NCI-H524 (cell line): ENCODE results near the gene CHRNA4.
A peak's percentile ranks its signal among the peaks of the same experiment; 100 is the strongest.

Experiments
- DNase-seq, 2 experiments: peaks; one replicate each; lab custom pipeline; 2025; lab: John Stamatoyannopoulos, UW

CHRNA4 gene

DNA sequence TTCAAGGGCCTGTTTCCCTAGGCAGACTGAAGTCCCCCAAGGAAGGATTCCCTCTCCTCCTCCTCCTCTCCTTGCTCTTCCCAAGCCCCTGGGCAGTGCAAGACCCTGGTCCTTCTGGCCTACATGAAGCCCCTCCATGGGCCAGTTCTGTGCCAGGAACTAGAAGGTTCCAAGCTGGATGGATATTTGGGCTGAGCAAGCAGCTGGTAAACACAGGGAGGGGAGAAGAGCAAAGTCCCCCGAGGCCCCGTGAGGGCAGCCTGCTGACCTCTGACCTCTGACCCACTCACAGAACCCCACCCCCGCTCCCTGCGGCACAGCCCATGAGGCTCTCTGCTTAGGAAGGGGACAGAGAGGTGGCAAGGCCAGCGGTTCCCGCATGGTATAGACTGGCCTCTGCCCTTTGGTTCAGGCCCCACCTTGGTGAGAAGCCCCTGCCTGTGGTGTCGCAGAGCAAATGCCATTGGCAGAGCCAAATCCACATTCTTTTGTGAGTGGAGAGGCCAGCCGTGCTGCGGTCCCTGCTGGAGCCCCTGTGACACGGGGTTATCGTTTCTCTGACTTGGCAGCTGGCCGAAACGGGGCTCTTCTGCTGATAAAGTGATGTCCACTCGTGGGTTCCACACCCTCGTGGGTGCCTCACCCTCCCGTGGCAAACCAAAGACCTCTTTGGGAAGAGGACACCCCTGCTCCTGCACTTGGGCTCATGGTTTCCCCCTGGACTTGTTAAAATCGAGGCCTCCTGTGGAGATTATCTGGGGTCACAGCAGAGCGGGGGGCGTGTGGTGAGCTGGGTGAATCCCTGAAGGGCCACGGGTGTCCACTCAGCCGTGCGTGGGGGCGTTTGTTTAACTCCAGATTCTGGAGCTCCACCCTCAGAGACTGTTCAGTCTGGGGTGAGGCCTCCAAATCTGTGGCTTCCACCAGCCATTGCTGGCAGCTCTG, 2.1 kb upstream of the CHRNA4 start:
- no peak for DNase-seq

DNA sequence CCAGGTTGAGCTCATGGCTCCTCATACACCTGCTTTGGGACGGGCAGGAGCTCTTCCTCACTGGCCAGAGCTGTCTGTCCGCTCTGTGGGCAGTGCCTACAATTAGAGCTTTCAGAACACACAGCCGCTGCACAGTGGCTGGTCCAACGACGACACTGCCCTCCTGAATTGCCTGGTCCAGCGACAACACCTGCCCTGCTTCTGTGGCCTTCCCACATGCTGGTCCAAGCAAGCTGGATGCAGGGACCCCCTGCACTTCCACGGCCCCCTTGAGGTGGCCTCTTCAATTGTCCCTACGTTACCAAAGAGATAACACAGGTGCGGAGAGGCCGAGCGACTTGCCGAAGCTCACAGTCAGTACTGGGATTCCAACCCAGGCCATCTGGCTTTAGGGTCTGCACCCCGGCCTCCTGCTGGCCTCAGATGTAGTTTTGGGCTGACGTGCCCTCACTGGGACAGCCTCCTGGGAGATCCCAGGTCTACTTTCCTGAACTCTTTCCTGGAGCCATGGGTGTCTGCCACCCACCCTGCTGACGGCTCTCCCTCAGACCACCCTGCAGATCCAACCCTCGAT, 1.4 kb upstream of the CHRNA4 start:
- DNase-seq = no peak

DNA sequence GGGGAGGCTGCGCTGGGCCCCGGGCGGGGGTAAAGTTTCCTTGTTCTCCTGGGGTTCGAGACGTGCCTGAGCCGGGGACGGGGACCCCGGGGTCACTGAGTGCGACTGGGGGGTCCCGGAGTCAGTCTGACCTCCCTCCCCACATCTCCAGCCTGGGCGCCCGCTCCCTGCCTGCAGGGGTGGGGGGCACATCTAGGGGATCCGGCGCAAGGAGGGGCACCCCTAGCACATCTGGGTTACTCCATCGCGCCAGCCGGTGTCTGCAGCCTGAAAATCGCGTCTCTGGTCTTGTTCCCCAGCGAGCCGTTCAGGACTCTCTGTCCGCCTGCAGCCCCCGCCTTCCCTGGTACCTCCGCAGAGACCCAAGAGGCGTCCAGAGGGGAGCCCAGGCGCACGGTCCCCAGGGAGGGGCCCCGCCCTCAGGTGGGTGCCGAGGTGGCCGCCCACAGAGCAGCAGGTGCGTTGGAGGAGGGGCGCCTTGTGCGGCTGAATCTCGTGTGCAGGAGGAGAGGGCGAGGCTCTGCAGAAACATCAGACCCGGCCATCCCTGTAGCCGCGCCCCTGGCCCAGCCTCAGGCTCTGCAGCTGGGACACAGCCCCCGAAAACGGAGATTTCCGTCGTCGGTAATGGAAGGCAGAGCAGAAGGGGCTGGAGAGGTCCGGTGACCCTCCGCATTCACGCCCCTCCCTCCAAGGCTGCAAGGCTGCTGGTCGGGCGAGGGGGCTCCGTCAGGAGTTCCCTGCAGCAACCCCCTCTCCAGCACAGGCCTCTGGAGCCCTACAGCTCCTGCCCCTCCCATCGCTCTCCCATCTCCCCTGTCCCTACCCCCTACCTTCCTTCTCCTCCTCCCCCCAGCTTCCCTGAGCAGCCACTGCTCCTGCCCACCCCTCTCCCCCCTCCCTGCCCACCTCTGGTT, 628 bp upstream of the CHRNA4 start:
- DNase-seq = no peak

DNA sequence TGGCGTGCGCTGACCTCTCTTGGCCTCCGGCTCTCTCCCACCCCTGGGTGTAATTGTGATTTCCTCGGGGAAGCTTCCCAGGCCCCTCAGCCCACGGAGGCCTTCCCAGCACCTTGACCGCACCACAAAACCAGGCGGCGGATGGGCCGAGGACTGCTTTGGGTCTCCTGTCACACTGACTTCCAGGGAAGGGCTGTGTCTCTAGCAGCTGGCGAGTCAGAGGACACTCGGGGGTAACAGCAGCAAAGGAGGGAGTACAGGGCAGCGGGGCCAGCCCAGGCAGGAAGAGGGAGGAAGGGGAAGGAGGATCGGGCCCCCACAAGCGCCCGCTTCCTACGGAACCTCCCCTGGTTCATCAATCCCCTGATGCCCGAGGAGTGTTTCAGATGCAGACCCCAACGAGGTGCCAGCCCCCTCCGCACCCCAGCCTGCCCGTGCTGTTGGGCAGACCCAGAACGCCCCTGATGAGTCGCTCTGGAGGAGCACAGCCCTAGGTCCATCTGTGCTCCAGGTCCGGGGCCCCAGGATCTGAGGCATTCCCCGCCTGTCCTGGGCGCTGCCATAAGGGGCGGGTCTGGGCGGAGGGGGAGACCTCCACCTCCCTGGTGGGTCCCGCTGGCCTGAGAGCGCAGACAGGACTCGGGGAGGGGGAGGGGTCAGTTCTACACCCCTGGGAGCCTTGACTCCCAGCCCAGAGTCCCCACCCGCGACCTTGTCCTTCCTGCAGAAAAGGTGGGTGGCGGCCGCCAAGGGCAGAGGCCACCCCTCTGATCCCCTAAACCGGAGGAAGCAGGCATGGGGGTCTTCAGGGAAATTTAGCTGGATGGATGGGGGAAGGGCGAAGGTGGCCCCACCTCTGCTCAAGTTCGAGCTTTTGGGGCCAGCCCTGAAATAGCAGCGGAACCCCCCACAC, 956 bp downstream of the CHRNA4 start:
- no peak for DNase-seq

DNA sequence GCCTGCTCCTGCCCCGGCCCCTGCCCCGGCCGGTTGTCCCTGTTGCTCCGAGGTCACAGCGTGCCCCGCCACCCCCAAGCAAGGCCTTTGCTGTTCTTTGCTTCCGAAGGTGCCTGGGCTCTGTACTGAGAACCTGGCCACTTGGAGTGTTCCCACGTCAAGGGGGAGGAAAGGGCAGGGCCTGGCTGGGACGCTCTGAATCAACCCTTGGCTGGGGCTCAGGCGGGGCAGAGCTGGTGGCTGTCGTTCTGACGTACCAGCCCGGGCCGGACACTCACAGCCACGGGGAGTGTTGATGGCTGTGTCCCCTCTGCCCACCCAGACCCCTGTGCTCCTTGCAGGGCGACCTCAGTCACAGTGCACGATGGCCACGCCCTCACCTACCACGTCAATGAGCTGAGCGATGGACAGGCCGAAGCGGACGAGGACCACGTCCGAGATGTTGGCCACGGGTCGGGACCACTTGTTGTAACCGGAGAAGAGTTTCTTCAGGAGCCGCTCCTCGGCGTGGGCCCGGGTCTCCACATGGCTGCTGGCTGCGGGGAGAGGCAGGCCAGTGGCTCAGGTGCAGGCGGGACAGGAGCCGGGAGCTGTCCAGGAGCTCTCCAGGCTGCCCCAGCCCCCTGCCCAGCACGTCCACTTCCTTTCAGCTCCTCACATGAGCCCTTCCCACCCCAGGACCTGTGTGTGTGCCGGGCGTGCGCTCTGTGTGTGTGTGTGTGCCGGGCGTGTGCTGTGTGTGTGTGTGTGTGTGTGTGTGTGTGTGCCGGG, 1.8 kb downstream of the CHRNA4 start:
- no peak for DNase-seq

DNA sequence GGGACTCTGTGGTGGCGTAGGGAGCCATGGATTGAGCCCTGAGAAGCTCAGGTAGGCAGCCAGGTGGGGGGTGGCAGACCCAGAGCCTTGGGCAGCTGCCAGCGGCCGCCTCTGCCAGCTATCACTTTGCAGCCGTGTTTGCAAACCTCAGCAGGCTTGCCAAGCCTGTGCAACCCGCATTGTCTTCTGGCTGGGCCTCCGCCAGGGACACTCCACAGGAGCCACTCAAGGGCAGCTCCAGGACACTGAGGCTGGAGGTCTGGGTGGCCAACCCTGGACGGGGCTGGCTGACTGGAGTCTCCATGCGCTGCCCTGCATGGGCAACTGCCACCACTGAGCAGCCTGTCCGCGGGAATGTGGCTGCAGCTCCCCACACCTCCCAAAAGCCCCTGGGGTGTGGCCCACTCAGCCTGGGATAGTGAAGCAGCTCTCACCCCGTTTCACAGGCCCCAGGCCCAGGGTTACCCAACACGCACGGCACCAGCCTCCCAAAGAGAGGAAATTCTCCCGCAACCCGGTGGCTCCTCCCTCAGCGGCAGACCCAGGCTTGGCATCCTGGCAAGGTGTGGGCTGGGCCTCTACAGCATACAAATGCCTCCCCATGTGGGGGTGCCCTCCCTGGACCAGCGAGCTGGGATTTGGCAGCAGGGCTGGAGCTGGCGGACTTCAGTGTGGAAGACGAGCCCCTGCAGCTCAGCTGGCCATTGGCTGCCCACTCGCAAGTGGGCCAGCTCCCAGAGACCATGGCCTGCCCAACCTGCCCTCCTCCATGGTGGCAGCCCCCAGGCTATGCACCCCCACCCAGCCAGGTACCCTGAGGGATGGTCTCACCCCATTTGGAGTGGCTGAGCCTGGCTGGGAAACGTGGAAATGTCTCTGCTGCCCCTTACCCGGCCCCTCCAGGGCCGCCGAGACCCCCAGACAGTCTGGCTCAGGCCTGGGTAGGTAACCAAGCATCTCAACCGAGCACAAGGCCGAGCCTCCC, 2.9 kb downstream of the CHRNA4 start:
- DNase-seq = no peak

DNA sequence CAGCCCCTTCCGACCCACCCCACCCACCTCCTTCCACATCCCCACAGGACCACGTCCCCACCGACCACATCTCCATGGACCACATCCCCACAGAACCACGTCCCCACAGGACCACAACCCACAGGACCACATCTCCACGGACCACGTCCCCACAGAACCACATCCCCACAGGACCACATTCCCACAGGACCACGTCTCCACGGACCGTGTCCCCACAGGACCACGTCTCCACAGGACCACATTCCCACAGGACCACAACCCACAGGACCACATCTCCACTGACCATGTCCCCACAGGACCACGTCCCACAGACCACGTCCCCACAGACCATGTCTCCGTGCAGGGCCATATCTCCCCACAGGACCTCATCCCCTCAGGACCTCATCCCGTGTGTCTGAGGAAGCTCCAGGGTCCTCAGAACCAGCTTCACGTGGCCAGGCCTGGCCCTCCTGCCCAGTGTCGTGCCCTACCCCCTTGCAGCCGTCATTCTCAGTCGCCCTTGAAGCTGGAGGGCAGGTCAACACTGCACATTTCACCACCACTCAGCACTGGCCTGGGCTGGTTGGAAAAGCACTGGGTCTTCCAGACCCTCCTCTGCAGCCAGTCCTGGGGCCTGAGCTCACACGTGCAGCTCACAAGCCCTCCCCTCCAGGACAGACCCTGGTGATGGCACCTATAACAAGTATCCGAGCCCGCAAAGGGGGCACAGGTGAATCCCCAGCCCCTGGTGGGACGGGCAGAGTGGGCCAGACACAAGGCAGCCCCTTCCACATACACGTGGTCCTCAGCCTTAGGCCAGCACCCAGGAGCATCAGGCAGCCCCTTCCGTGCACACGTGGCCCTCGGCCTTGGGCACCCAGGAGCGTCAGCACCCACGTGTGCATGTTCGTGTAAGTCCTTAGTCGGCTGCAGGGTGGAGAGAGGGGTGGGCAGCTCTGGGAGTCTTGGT, 3.9 kb downstream of the CHRNA4 start:
- no peak for DNase-seq

DNA sequence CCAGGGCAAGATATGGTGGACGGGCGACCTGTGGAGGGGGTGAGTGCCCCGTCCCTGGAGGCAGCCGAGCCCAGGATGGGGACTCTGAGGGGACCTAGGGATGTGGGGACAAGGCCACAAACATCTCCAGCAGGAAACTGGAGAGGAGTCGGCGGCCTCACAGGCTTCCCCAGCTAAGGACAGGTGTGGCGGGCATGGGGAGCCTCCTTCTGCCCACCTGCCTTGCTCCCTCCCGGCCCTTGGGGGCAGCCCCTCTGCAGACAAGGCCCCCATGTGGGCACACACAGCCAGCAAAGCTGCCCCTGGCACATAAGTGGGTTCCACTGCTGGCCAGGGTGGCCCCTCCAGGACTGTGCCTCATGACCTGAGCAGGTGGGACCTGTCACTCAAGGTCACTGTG, 4.6 kb downstream of the CHRNA4 start:
- no peak for DNase-seq

DNA sequence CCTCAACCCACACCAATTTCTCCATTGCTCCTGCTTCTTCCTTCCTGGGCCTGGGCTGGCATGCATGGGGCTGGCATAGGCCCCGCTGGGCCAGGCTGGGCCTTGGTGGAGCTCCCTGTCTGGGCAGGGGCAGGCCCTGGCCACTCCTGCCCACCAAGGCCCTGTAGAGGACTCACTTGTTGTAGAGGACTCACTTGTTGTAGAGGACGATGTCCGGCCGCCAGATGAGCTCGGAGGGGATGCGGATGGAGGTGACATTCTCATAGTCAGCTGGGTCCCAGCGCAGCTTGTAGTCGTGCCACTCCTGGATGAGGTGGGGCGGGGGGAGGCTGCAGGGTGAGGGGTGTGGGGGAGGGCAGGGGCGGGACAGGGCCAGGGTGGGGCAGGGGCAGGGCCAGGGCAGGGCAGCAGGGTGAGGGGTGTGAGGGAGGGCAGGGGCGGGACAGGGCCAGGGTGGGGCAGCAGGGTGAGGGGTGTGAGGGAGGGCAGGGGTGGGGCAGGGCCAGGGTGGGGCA, 5.3 kb downstream of the CHRNA4 start:
- no peak for DNase-seq

DNA sequence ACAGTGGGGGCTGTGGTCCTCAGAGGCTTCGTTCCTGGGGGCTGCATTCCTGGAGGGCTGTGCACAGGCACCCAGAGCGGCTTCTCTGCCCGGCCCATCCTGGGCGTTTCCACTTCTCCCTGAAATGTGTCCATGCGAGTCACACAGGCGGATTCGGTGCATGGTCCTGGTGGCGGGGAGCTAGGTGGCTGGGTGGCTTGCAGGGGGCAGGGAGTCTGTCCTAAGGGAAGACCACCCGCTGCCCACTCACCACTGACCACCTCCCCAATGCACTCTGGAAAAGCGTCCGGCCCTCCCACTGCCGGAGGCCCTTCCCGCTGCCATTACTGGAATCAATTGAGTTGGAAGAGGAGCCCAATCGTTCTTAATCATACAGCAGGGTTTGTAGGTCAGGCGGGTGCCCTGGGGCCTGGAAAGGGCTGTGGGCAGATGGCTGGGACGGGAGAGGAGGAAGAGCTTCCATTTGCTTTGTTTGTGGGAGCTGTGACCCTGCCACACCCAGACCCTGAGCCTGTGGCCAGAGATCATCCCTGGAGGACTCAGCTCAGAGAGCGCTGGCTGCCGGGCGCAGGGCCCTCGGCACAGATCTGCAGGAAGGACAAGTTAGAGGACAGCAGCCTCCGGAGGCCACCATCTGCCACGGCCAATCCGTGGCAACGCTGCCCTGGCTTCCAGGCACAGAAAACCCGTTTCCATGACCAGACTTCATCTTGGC, 6.4 kb downstream of the CHRNA4 start:
- no peak for DNase-seq

DNA sequence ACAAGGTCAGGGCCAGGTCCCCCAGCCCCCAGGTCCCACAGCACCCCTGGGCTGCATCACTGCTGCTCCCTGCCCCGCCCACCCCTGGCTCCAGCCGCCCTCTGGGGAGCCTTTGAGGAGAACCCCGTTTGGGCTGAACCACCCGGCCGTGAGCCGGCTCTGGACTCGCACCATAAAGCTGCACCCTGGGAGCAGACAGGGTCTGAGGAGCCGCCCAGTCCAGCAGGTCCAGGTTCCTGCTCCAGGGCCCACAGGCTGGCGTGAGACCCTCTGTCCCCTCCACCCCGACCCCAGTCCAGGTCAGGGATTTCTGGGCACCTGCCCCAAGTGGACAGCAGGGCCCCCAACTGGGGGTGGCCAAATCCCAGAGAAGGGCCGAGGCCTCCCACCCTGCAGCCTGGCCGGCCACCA, 8.3 kb downstream of the CHRNA4 start:
- DNase-seq = no peak

DNA sequence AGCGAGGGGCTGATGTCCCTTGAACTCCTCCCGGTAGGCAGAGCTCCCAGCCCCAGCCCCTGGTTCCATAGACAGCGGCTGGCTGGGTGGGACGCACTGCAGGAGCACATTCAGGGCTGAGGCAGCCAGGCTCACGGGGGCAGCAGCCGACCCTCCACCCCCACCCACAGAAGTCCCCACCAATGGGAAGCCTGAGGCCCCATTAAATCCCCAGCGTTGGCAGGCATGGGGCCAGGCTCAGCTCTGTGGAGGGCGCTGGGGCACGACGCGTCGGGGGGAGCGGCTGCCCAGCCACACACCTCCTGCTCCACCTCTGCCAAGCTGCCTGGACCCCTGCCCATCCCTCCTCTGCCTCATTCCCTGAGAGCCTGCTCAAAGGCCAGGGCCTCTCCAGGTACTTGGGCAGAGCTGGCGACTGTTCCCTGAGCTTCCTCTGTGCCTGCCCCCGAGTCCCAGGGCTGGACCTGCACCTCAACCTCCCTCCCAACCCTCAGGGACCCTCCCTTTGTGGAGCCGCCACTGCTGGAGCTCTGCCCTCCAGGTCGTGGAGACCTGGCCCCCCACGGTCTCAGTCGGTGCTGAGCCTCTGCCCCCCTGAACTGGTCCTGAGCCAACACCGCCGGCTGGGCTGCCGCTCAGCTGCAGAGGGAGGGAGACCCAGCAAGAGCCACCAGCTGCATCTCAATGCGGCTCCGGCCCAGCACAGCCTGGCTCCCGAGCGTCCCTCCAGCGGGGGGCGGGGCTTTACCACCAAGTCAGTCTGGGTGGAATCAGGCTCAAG, 9.1 kb downstream of the CHRNA4 start:
- DNase-seq = peak; percentile 33 to 72

DNA sequence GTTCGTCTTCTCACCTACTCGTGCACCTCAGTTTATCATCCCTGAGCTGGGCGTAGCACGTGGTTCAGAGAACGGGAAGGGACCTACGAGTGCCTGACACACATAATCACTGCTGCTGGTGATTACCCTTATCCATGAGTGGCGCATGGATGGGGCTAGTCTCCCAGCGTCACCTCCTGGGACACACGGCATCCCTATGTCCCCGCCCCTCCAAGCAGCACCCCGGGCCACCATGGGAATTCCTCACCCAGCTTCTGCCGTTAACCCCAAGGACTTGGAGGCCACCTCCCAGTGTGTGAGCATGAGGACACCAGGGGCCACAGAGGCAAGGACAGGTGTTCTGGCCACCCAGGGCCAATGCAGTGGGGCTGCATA, 9.8 kb downstream of the CHRNA4 start:
- no peak for DNase-seq

DNA sequence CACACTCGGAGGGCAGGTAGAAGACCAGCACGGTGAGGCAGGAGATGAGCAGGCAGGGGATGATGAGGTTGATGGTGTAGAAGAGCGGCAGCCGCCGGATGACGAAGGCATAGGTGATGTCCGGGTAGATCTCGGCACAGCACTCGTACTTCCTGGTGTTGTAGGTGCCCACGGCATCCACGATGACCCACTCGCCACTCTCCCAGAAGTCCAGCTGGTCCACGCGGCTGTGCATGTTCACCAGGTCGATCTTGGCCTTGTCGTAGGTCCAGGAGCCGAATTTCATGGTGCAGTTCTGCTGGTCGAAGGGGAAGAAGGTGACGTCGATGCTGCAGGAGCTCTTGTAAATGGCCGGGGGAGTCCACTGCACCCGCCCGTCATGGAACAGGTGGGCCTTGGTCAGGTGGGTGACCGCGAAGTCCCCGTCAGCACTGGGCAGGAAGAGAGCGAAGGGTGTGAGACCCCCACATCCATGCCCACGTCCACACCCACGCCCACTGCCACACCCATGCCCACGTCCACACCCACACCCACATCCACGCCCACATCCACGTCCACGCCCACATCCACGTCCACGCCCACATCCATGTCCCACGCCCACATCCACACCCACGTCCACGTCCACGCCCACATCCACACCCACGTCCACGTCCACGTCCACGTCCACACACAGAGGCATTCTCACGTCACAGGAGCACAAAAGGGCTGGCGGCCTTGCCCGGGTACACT, 10.4 kb downstream of the CHRNA4 start:
- no peak for DNase-seq

DNA sequence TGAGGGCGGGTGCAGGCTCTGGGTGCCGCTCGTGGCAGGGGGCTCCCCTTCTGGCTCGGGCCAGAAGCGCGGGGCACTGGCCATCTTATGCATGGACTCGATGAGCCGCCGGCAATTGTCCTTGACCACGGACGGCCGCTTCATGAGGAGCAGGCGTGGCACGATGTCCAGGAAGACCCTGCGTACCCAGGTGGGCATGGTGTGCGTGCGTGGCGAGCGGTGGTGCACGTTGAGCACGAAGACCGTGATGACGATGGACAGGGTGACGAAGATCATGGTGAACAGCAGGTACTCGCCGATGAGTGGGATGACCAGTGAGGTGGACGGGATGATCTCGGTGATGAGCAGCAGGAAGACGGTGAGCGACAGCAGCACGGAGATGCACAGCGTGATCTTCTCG, 11.0 kb downstream of the CHRNA4 start:
- DNase-seq = no peak

DNA sequence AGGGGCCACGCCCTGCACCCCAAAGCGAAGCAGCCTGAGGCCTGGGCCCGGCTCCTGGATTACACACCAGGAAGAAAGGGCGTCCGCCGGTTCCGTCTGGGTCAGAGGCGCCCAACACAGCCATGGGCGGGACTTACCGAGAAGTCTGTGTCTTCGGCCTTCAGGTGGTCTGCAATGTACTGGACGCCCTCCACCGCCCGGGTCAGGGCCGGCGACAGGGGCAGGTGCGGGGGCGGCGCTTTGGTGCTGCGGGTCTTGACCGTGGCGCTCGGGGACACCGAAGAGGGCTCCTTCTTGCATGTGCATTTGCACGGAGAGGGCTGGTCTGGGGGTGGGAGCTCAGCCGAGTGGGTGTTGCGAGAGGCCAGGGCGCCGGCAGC, 11.6 kb downstream of the CHRNA4 start:
- DNase-seq = no peak
